ENCODE data around the gene MICU1.

GRCh38 chr10:72407471-72407870, 218.4 kb downstream of the MICU1 start:
- TF ChIP-seq, protein P1, sequence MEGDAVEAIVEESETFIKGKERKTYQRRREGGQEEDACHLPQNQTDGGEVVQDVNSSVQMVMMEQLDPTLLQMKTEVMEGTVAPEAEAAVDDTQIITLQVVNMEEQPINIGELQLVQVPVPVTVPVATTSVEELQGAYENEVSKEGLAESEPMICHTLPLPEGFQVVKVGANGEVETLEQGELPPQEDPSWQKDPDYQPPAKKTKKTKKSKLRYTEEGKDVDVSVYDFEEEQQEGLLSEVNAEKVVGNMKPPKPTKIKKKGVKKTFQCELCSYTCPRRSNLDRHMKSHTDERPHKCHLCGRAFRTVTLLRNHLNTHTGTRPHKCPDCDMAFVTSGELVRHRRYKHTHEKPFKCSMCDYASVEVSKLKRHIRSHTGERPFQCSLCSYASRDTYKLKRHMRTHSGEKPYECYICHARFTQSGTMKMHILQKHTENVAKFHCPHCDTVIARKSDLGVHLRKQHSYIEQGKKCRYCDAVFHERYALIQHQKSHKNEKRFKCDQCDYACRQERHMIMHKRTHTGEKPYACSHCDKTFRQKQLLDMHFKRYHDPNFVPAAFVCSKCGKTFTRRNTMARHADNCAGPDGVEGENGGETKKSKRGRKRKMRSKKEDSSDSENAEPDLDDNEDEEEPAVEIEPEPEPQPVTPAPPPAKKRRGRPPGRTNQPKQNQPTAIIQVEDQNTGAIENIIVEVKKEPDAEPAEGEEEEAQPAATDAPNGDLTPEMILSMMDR (conservative IDR thresholded peaks at IDR 0.05): no peak
- TF ChIP-seq EZH2 (IDR thresholded peaks at IDR 0.05; ENCODE audit: low read depth): no peak

Data from PC-9 (cell line).